CD1c-positive myeloid dendritic cell (primary cell): Measurements from ENCODE around the gene FAT2.
"Not testable (repeated sequence)": the region's sequence is repeated elsewhere in the genome, so short reads cannot be mapped to it uniquely, and the experiment has no call there.

Experiments
- DNase-seq: peaks from one replicate; pipeline ENCODE4 v3.0.0-alpha.2; 2016; ENCODE audit errors: extremely low spot score

FAT2 gene

GRCh38 chr5:151614565-151614964 lies 23.4 kb upstream of the FAT2 start:
- no peak for DNase-seq

- DNase-seq = no peak
Observed at GRCh38 chr5:151612689-151613427, 21.7 kb upstream of the FAT2 start.

GRCh38 chr5:151611127-151611775 lies 20.1 kb upstream of the FAT2 start:
- no peak for DNase-seq

- DNase-seq = no peak
Observed at GRCh38 chr5:151608522-151608921, 17.4 kb upstream of the FAT2 start.

- DNase-seq = no peak
Observed at GRCh38 chr5:151607304-151607703, 16.2 kb upstream of the FAT2 start.

GRCh38 chr5:151605559-151605958 lies 14.4 kb upstream of the FAT2 start:
- no peak for DNase-seq

- no peak for DNase-seq
Observed at GRCh38 chr5:151602806-151603205, 11.7 kb upstream of the FAT2 start.

- DNase-seq = no peak
Observed at GRCh38 chr5:151601391-151601790, 10.3 kb upstream of the FAT2 start.

GRCh38 chr5:151600069-151600665 lies 9.0 kb upstream of the FAT2 start:
- no peak for DNase-seq

GRCh38 chr5:151598984-151599383 lies 7.9 kb upstream of the FAT2 start:
- DNase-seq = no peak

- DNase-seq = no peak
Observed at GRCh38 chr5:151598549-151598948, 7.4 kb upstream of the FAT2 start.

- DNase-seq = peak; percentile 23
Observed at GRCh38 chr5:151597749-151598148, 6.6 kb upstream of the FAT2 start.

GRCh38 chr5:151596828-151597539 lies 5.9 kb upstream of the FAT2 start:
- DNase-seq = no peak

GRCh38 chr5:151595411-151595826 lies 4.3 kb upstream of the FAT2 start:
- no peak for DNase-seq

GRCh38 chr5:151592855-151593408 lies 1.8 kb upstream of the FAT2 start:
- DNase-seq = no peak

- no peak for DNase-seq
Observed at GRCh38 chr5:151589878-151590570, 1.1 kb downstream of the FAT2 start.

- DNase-seq = peak; percentile 6
Observed at GRCh38 chr5:151587796-151588555, 3.2 kb downstream of the FAT2 start.

- no peak for DNase-seq
Observed at GRCh38 chr5:151585970-151586369, 5.2 kb downstream of the FAT2 start.

- not testable (repeated sequence) for DNase-seq
Observed at GRCh38 chr5:151585344-151585743, 5.8 kb downstream of the FAT2 start.

GRCh38 chr5:151584057-151584937 lies 6.8 kb downstream of the FAT2 start:
- DNase-seq = no peak
